HPDE6-E6E7 (cell line): ENCODE results near the gene CUBN.
"Not testable (repeated sequence)": the region's sequence is repeated elsewhere in the genome, so short reads cannot be mapped to it uniquely, and the experiment has no call there.

Source experiments
- DNase-seq: peaks from one replicate; pipeline ENCODE4 v3.0.0; 2011; ENCODE audit warnings: missing footprints; ENCODE audit errors: extremely low spot score

Gene CUBN

GRCh38 chr10:17141504-17142229, 12.1 kb upstream of the CUBN start:
- no peak for DNase-seq

- DNase-seq = no peak
Measured at GRCh38 chr10:17140386-17140761, 10.8 kb upstream of the CUBN start.

GRCh38 chr10:17138460-17139042, 8.9 kb upstream of the CUBN start:
- DNase-seq = no peak

GRCh38 chr10:17134737-17135260, 5.2 kb upstream of the CUBN start:
- DNase-seq = no peak

DNA sequence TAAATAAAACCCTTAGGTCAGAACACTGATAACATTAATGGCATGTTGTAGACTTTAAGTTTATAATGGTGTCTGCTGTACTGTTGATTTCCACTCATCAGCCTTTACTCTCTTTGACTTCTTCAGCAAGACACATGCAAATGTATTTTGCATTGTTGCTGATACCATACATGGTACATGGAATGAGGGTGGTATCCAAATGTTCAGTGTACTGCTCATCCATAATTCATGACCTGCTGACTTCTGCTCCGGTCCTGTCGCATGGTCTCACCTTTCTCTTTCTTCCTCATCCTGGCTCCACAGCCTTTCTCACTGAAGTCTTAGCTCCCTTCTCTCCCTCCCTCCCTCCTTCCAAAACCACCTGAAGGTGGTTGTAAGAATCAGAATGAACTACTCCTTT, 4.7 kb upstream of the CUBN start:
- DNase-seq = no peak

DNA sequence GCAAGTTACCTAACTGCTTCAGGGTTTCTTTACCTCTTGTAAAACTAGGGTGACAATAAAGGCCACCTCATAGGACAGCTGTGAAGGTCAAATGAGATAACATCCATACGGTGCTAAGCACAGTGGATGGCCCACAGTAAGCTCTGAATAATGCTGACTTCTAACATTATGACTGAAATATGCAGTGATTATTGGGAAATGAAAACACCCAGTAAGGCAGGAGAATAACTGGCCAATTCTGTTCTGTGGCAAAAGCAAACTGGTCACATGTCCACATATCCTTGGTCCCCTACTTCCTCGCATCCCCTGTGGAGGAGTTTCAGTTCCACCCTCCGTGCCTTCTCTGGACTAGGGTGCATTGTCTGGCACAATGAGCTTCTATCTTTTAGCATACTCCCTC, 1.4 kb downstream of the CUBN start:
- DNase-seq = no peak

GRCh38 chr10:17126327-17126726, 3.3 kb downstream of the CUBN start:
- DNase-seq = no peak

- DNase-seq = no peak
Measured at GRCh38 chr10:17125206-17125893, 4.3 kb downstream of the CUBN start.

GRCh38 chr10:17123961-17124360, 5.7 kb downstream of the CUBN start:
- no peak for DNase-seq

GRCh38 chr10:17122726-17123661, 6.6 kb downstream of the CUBN start:
- no peak for DNase-seq

GRCh38 chr10:17122052-17122451, 7.6 kb downstream of the CUBN start:
- no peak for DNase-seq

- no peak for DNase-seq
Measured at GRCh38 chr10:17120694-17121093, 8.9 kb downstream of the CUBN start.

- no peak for DNase-seq
Measured at GRCh38 chr10:17119845-17120244, 9.8 kb downstream of the CUBN start.

DNA sequence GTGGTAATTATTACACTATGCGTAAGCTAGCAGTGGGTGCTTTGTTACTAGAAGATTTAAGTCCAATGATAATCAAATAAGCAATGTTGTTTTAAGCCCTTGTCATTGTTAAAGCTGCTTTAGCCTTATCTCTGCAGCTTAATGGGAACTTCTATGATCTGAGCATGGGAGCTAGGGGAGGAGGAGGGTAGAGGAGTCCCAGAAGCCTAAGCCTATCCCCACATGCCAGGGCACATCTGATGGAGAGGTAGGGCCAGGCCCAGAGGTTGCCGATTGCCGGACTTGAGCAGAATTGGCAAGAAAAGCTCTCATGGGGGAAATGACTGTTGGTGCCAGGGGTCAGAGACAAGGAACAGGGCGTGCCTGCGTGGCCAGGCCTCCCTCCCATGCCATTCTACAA, 13.4 kb downstream of the CUBN start:
- DNase-seq = no peak

DNA sequence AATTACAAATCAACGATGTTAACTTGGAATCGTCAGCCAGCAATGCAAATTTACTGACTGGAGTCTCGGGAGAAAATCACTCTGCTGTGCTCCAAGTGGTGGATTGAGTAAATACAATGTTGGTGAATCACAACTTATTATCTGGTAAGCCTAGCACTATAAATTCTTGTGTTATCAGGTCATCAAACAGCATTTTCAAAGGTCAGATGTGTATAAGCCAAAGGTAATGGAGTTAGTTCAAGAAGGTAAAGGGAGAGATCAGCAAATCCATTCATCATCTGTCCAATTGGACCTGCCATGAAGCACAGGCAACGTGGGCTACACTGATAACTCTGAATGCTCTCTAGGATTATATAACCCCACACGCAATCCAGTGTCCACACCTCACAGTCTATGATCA, 13.9 kb downstream of the CUBN start:
- DNase-seq = no peak

DNA sequence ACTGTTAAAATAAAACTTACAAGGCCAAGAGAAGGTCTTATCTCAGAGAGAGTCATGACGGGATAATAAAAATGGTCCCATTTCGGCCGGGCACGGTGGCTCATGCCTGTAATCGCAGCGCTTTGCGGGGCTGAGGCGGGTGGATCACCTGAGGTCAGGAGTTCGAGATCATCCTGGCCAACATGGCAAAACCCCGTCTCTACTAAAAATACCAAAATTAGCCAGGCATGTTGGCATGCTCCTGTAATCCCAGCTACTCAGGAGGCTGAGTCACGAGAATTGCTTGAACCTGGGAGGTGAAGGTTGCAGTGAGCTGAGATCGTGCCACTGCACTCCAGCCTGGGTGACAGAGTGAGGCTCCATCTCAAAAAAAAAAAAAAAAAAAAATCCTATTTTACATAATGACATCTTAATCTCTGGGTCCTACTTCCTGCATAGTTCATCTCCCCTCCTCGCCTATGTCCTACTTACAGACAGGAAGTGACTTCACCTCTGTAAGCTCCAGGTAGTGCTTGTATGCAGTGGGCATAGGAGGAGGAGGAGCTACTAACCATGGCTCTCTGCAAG, 14.7 kb downstream of the CUBN start:
- DNase-seq = not testable (repeated sequence)

- no peak for DNase-seq
Measured at GRCh38 chr10:17113889-17114540, 15.6 kb downstream of the CUBN start.

- DNase-seq = no peak
Measured at GRCh38 chr10:17113346-17113745, 16.3 kb downstream of the CUBN start.

GRCh38 chr10:17112566-17112965, 17.0 kb downstream of the CUBN start:
- DNase-seq = no peak

DNA sequence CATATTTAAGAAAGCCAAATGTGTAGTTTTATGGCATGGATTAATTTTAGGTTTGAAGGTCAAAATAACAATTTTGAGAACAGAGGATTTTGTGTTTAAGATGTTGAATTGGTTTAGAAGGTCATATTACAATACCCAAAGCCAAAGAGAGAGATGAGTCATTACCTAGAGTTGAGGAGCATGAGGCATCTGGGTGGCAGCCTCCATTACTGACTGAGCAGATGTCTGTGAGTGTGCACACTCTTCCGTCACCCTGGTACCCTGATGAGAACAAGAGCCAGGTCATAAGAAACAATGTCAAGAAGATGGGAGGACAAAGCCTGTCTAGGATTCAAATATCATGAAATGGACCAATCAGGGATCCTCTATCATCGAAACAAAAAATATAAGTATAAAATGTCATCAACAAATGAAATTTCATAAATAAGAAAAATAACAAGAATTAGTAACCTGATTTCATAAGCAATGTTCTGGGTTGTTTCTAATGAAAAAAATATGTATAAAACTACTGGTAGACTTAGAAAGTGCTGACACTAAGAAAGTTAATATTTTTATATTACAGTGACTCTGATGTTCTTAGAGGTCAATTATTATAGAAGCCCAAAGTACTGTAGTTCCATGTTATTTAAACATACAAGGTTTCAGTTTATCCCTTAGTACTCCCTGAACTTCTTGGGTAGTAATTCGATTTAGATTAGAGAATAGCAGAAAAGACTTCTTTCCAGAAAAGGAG, 20.0 kb downstream of the CUBN start:
- no peak for DNase-seq
